Hematopoietic multipotent progenitor cell treated with erythropoietin and hydrocortisone succinate and interleukin-3 and kit ligand, for 15 days (in vitro differentiated cells): ENCODE results near the gene CLMN.
A peak's percentile ranks its signal among the peaks of the same experiment; 100 is the strongest.
"Not testable (repeated sequence)": the region's sequence is repeated elsewhere in the genome, so short reads cannot be mapped to it uniquely, and the experiment has no call there.

ENCODE experiments used
- DNase-seq: peaks from one replicate; pipeline ENCODE4 v3.0.0-alpha.2; 2015; ENCODE audit warnings: low spot score

Gene CLMN

DNA sequence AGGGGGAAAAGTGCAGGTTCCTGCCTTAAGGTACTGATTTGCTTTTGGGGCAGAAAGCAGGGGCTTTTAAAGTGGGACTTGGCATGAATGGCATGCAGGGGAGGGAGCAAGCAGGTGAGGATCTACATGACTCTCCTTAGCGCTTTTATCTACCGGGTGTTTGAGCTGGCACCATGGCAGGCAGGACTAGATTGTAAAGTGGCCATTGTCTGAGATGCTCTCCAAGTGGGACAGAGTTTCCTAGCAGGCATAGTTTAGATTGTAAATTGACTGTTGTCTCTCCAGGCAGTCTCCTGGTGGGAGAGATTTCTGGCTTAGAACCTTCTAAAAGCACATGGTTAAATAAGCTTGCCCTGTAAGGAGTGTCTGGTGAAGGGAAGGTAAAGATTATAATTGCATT is 157.1 kb downstream of the CLMN start:
- no peak for DNase-seq

DNA sequence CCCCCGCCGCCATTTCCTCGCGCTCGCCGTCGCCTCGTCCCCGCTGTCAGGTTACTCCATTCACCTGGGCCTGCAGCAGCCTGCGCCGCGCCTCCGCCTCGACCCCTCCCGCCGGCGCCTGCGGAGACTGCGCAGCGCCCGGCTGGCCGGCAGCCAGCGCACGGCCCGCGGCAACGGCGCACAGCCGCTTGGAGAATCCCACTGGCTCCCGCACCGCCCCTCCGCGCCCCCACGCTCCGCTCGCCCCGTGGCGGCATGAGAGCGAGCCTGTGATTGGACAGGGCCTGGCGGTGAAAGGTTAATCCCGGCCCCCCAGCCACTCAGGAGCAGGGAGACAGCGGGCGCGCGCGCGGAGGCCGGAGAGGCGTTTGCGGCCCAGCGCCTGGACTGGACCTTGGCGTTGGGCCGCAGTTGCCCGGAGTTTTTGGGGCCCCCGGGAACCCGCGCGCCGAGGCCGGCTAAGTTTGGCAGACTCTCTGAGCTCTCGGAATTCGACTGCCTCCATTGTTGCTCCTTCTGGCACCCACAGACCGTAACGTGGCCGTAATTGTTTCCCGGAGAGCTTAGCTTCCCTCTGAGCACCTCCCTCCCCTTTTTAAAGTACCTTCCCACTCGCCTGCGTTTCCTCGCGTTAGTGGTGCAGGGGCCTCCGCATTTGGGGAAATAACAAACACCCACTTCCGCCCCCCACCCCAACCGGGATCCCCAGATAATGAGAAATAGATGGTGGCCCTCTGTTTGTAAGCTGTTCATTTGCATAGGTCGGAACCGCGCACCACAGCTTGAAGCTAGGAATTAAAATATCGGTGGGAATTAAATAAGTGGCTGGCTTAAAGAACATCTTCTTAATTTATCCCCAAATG is 162.2 kb downstream of the CLMN start, which contains the start of gene DICER1:
TSS of gene DICER1 (minus strand) at position 203 of the 863 bp plus-strand sequence. CDS start 24,071 bp downstream, outside the sequence.
- peak; percentile 83 for DNase-seq

DNA sequence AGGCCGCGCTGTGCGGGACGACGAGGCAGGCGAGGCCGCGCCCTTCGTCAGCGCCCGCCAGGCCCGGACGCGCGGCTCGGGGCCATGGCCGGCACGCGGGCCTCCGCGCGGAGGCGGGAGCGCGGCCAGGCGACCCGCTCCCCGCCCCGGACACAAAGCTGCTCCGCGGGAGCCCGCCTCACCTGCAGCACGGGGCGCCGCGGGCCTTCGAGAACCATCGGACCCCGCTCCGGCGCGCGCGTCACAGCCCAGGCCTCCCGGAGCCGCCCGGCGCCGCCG is 162.7 kb downstream of the CLMN start:
- DNase-seq = no peak

DNA sequence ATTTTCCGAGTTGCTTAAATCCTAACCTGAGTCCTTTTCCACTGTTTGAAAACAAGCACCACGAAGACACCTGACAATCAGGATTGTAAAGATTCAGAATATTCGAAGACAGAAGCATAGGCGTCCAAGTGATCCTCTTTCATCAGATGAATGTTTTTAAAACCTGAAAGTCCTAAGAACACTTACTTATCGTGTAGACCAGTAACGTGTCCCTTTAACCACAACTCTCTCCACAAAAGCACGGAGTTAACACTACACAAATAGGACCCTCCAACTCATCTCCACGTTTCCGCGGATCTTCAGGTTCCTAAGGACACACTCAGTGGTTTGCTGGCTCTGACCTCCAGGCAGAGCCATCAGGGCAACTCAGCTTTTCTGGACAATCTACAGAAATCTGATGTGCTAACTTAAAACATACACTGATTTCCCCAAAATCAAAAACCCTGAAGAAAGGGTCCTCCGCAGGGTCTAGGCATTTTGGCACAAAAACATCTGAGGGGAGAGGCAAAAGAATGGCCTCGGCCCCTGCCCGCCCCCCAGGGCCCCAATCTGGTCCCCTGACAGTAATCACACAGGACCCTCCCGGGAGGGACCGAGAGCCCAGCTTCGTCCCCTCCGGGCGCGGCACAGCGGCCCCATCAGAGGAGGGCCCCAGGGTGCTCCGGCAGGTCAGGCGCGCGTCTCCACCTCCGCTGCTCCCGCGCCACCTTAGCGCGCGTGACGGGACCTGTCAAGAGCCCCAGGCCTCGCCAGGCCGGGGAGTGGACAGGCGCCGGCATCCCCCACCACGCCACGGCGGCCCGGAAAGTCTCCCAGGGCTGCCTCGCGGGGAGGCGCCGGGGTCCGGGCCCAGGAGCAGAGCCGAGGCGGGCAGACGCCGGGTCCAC is 163.3 kb downstream of the CLMN start:
- no peak for DNase-seq

DNA sequence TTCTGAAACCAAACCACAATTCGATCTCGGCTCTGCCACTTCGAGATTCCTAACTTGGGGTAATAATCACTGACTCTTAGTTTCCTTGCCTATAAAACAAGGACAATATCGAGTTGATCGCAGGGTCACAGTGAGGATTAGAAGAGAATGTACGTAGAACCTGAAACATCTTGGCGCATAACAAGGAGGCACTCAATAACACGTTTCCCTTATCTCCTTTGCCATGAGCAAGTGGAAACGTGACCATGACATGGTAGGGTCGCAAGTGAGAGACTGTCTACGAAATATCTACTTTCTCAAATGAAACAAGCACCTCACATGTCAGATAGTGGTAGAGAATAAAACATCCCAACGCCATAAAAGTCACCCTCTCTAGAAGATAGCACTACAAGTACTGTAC is 164.7 kb downstream of the CLMN start:
- peak; percentile 16 for DNase-seq

DNA sequence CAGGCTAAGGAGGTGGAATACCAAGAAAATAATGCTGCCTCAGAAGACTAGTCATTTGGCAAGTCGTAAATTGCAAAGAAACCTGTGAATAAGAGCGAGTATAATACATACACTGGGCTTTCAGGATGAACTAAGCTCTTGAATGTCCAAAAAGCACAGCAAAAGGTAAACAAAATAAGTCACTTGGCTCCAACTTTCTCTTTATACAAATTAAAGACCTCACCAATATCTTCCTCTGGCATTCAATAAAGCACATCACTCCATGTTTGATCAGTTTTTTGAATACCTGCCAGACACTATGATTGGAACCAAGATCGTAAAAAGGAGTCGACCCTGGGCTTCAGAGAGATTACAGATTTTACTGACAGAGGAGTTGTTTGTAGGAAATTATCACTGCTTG is 165.8 kb downstream of the CLMN start:
- DNase-seq = no peak

DNA sequence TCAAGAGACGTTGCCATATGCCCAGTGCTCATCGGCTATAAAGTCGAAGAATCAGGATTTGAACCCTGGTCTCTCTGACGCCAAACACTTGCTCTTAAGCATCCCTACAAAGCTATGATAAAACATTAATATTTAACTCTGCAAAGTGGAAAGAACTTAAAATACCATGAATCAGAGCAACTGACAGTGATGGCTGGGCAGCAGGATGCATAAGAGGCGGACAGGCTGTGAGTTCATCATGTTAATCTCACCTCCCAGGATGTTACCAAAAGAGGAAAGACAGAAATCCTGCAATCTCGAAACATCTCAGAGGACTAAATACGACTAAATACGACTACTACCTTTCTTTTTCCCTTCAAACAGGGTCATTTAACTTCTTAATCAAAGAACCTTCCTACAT is 168.1 kb downstream of the CLMN start:
- DNase-seq = no peak

DNA sequence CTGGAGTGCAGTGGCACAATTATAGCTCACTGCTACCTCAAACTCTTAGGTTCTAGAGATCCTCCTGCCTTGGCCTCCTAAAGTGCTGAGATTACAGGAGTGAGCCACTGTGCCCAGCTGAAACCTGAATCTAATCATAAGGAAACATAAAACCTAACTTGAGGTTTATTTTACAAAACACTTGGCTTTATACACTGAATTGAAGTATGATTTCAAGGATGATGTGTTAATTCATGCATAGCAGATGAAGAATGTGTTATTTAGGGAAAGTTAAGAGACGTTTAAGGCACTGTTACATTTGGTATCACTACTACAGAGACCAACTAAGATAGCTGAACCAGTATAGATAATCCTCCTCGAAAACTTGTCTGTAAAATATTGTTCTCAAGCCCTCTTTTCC is 168.8 kb downstream of the CLMN start:
- DNase-seq = no peak

DNA sequence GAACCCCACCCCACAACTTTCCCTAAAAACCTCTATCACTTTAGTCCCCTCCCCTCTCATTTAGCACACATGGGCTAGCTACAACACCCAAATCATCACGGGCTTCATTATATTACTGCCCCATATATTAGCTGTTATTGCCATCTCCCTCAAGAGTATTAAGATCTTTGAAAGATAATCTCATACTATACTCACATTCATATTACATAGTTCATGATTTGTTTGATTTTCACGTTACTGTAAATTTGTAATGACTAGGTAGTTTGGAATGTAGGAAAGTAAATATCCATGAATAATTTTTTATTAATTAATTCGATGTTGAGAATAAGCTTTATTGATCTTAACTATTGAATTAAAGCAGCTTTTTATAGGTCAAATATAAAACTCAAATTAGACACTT is 170.3 kb downstream of the CLMN start:
- no peak for DNase-seq

DNA sequence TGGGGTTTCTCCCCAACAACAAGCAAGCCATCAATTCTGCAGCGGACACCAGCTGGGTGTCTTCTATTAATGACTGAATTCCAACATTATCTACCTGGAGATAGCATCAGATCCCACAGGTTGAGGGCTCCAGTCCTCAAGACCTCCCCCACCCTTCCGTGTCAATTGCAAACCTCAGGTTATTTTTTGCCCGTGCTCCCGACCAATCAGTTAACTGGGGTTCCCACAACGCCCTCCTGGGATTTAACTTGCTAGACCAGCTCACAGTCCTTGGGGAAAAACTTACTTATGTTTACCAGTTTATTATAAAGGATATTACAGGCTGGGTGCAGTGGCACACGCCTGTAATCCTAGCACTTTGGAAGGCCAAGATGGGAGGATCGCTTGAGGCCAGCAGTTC is 172.1 kb downstream of the CLMN start:
- no peak for DNase-seq

DNA sequence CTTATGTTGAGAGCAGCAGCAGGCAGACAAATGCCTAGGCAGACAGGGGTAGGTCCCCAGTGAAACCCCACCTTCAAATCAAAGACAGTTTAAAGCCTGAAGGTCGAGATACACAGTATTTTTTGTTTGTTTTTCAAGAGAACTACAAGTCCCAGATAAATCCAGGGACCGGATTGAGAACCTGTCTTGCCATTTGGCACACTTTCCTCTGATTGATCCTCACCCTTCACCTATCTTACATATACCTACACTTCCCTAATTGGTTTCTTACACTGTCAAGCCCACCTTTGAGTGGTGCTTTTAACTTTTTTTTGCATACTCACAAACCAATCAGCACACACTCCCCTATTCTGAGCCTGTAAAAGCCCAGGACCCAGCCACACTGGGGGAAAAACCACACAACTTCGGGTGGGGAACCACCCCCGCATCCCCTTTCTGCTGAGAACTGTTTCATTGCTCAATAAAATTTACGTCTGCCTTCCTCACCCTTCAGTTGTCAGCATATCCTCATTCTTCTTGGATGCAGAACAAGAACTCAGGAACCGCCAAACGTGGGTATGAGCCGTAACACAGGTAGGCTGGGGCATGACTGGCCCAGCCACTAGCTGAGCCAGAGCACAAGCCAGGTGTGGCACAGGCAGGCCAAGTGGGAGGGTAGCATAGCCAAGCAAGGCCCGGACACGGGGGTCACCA is 173.5 kb downstream of the CLMN start:
- no peak for DNase-seq

DNA sequence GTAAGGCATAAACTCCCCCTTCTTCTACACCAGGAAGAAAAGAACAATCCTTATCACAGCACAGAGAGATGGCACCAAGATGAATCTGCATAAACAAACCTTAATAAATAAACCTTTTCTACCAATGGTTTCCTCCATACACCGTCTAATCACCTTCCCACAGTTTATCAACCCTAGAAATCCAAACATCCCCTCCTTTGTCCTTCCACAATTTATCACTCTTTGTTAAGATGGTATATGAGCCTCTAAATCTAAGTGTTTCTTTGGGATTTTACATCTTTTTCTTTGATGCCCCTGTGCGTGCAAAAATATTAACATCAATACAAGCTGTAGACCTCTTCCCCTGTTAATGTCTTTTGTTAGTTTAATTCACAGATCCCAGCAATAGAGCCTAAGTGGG is 174.9 kb downstream of the CLMN start:
- DNase-seq = no peak

DNA sequence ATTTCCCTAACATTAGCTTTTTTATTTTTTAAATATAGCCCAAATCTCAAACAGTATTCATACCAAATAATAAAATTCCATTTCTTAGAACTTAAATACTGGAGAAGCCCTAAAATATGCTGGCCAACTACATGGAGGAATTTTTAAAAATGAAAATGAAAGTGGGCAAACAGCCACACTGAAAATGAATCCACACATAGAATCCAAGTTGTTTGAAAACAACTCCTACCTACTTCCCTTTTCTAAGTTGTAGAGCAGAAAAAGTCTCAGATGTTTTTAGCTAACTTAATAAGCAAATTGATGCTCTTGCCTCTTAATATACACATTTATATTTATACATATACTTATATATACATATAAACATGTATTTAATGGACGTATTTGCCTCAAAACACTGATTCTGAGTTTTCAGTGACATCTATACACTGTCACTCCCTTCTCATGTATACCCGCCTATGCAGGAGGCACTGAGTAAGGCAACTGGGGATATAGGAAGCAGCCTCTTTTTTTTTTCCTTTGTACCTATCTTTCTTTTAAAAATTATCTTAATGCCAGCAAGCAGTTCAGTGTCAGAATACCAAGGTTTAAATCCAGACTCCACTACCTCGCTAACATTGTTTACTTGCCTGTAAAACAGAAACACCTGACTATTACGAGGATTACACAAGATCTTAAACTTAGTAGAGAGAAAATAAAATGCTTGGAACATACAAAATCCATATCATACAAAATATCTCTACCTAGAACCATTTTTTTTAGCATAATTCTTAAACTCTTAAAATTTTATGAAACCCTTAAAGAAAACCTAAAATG is 175.7 kb downstream of the CLMN start:
- DNase-seq = no peak

DNA sequence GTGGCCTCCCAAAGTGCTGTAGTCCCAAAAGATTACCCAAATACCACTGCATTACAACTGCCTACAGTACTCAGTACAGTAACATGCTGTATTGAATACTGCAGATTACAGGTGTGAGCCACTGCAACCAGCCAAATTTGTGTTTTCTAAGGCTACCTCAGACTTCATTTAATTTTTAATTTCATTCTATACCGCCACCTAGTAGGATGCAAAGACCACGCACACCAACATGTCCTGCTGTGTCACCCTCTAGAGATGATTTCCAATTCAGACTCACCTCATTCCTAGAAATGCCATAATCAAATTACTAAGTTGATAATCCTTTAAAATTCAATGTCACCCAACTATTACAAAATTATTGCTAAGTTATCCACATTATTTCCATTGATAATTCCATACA is 177.5 kb downstream of the CLMN start:
- DNase-seq = no peak

DNA sequence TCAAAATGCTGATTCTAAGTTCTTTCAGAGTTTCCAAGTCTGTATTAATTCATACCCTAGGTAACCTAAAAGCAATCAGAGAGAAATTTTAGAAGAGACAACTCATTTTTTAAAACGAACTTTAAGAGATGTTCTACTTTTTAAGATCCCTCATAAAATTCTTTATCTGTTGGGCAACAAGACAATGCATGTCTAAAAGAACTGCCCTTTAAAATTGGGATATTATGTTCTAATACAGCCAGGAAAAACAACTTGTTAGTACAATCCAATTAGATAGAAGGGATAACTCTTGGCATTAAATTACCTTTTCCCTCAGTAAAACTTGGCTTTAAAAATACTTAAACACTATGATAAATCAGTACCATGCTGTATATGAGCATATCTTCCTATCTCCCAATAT is 178.0 kb downstream of the CLMN start:
- no peak for DNase-seq

DNA sequence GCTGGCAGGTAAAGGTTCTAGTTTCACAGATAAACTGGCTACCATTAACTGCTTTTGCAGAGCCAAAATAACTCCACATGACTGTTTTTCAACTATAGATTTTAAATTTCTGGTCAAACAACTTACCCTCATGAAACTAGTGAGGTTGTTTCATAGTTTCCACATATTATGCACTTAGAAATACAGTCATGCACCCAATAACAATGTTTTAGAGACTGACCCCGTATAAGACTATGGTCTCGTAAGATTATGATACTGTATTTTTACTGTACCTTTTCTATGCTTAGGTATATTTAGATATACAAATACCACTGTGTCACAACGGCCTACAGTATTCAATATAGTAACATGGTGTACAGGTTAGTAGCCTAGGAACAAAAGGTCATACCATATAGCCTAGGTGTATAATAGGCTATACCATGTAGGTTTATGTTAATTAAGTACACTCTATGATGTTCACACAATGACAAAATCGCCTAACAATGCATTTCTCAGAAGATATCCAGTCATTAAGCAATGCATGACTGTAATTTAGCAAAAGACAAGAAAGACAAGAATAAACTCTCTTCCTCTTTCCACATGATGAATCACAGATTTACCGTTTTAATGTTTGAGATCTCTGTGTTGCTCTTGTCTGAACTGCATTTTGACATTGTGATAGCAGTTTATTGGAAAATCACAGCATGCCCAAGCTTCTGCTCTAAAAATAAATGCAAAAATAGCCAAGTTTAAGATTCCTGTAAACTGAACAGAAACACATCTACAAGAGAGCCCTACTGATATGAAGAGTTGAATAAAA is 179.4 kb downstream of the CLMN start:
- no peak for DNase-seq

DNA sequence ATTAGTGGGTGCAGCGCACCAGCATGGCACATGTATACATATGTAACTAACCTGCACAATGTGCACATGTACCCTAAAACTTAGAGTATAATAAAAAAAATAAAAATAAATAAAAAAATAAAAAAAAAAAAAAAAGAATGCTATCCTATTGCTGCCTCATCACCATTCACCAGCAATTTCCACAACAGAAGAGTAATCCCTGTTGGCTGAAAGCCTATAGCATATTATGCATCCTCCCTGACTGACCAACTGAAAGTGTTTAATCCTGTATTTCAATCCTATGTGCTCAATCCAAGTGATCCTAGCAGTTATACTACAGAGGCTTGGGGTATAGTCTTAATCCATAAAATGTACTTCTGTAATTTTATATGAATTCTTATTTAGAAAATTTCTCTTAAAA is 180.8 kb downstream of the CLMN start:
- DNase-seq = no peak

DNA sequence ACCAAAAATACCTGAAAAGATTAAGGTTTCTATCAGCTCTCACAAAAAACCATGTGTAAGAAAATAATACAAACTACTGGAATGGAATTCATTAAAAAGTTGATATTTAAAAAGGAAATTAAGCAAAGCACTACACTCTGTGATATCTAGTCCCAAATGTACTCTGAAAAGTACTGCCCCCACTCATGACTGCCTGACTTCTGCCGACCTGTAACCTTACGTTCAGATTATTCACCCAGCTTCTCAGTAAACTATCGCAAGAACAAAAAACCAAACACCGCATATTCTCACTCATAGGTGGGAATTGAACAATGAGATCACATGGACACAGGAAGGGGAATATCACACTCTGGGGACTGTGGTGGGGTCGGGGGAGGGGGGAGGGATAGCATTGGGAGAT is 181.3 kb downstream of the CLMN start:
- not testable (repeated sequence) for DNase-seq

DNA sequence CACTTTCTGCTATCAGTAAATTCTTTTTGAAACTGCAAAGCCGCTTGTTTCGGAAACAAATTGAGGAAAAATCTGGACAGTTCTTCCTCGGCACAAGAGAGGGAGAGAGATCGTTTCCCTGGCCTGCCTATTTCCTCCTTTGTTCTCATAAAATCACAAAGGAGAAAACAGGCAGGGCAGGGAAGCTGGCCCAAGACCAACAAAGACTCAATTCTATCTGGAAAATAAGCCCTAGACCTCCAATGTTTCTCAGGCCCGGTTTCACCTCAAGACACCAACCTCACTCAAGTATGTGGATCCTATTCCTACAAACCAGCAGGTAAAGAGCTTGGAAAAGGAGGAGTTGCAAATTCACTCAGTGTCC is 181.9 kb downstream of the CLMN start:
- DNase-seq = no peak

DNA sequence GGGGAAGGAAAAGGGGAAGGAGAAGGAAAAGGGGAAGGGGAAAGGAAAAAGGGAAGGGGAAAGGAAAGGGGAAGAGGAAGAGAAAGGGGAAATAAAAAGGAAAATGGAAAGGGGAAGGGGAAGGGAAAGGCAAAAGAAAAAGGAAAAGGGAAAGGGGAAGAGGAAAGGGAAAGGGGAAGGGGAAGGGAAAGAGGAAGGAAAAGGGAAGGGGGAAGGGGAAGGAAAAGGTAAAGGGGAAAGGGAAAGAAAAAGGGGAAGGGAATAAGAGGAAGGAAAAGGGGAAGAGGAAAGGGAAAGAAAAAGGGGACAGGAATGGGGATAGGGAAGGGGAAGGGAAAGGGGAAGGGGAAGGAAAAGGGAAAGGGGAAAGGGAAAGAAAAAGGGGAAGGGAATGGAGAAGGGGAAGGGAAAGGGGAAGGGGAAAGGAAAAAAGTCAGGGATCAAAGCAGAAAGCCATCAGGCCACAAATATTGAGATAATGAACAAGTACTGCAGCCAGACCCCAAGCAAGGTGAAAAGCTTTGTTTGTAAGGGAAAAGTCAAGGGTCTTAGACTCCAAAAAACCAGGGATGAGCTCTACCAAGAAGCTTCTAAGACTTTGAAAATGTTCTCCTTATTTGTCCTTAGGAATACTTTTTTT is 182.4 kb downstream of the CLMN start:
- DNase-seq = no peak

DNA sequence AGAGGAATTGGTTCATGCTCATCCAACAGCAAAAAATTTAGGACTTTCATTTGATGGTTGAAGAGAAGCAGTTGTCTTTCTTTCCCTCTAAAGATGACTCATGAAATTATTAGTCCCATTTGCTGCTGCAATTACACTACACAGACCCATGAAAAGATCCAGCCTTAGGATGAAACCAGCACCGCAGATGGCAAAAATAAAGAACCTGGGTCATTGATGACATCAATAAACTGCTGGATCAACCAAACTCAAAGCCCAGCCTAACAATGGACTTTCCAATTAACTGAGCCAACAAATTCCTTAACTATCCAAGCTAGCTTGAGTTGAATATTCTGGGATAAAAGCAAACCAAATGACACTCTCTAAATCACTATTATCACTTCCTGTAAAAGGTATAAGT is 183.1 kb downstream of the CLMN start:
- no peak for DNase-seq
